Activated naive CD4-positive, alpha-beta T cell treated with anti-CD3 and anti-CD28 coated beads, Interleukin-2, amount 50 U/mL, for 24 hours (primary cell): ENCODE measurements around the gene MRPS7.
"Not testable (repeated sequence)": the region's sequence is repeated elsewhere in the genome, so short reads cannot be mapped to it uniquely, and the experiment has no call there.

Experiments used
- H3K27ac Mint-ChIP-seq: one replicate; pipeline ENCODE4 v1.8.0; 2021; ENCODE audit warnings: mild to moderate bottlenecking, mixed read lengths
- H3K27me3 Mint-ChIP-seq: one replicate; pipeline ENCODE4 v1.8.0; 2021; ENCODE audit warnings: mixed read lengths
- H3K36me3 Mint-ChIP-seq: one replicate; pipeline ENCODE4 v1.8.0; 2021; ENCODE audit warnings: mixed read lengths
- H3K4me1 Mint-ChIP-seq: one replicate; pipeline ENCODE4 v1.8.0; 2021; ENCODE audit warnings: mixed read lengths
- H3K4me3 Mint-ChIP-seq: one replicate; pipeline ENCODE4 v1.8.0; 2021; ENCODE audit warnings: mild to moderate bottlenecking, mixed read lengths
- H3K9me3 Mint-ChIP-seq: one replicate; pipeline ENCODE4 v1.8.0; 2021; ENCODE audit warnings: mixed read lengths

MRPS7 gene

DNA sequence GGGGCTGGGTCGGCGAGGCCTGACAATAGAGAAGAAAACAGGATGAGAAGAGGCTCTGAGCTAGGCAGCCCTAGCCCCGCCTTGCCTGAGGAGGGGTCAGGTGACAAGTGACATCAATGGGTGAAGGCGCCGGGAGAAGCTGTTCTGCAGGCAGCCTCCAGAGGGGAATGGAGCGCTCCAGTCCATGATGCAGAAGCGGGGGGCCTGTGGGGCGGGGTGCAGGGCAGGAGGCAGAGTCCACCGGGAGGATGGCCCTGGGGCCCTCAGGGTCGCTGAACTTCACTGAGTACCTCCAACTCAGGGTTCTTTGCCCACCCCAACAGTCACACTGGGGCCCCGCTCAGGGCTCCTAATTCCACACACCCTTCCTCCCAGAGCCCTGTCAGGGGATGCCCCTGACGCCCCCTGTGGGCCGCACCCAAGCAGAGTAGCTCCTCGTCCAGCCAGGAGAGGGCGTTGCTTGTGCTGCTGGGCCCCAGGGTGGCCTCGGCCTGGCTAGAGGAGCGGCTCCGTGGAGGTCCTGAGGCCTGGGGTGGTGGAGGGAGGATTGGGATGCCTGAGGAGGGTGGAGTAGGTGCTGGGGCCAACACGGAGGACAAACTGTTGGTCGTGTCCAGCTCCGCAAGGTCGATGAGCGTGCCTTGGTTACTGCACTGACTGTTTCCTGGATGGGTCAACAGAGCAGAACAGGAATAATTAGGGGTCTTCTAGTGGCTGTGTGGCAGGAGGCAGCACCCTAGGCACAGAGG lies 21.1 kb upstream of the MRPS7 start:
- no peaks in the 10 kb centered on the region for H3K27me3 Mint-ChIP-seq
- H3K36me3 Mint-ChIP-seq: peaks cover 10% of the 10 kb centered on the region
- no peaks in the 10 kb centered on the region for H3K9me3 Mint-ChIP-seq
- no peak overlapping the region for H3K27ac Mint-ChIP-seq
- no peak overlapping the region for H3K4me3 Mint-ChIP-seq
- H3K4me1 Mint-ChIP-seq: peaks cover 31% of the 10 kb centered on the region

DNA sequence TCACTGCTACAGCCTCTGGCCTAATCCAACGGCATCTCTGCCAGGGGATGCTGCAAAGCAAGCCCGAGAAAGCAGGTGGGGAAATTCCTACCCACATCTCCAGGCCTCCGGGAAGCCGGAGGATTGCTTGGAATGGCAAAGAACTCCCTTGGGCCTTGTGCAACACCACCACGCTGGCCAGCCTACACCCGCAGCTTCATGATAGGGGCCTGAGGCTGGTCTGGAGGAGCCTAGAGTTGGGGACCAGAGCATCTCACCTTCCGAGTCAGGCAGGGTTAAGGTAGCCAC lies 20.6 kb upstream of the MRPS7 start:
- no peaks in the 10 kb centered on the region for H3K27me3 Mint-ChIP-seq
- no peak overlapping the region for H3K4me3 Mint-ChIP-seq
- H3K4me1 Mint-ChIP-seq: peaks cover 31% of the 10 kb centered on the region
- peaks cover 11% of the 10 kb centered on the region for H3K36me3 Mint-ChIP-seq
- H3K27ac Mint-ChIP-seq: no peak overlapping the region
- H3K9me3 Mint-ChIP-seq: no peaks in the 10 kb centered on the region

DNA sequence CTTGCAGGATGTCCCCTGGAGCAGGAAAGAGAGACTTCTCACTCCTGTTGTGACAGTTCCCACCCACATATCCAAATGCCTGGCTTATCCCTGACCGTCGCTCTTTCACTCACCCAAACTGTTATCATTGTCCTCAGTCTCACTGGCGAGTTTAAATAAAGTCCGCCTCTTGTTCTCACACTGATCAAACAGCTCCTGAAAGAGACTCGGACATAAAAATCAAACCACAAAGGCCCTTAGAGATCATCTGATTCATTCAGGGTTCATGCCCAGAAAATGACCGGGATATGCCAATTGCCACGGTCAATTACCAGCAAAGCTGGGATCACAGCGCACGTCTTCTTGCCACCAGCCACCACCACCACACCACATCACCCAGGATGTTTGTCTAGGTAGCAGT lies 20.2 kb upstream of the MRPS7 start:
- Mint-ChIP-seq H3K9me3 (no peaks in the 10 kb centered on the region), H3K27me3 (no peaks in the 10 kb centered on the region), H3K36me3 (peaks cover 11% of the 10 kb centered on the region), H3K4me3 (no peak overlapping the region), H3K4me1 (peaks cover 31% of the 10 kb centered on the region), H3K27ac (no peak overlapping the region)

DNA sequence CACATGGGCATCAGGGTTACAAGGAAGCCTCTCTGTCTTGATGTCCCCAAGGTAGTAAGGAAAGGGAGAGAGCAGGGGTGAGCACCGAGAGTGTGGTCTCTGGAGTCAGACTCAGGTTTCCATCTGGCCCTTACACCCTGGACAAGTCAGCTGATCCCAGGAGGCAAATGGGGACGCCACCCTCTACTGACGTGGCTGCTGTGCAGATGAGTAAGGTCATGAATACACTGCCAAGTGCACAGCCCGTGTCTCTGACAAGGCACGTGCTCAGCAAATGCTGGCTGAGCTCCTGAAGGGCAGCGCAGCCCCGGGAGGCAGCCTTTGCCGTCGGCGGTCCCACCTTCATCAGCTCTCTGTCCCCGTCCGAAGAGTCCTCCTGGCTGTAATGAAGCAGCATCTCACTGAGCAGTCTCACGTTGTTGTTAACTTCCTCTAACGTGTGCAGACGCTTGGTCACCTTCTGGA lies 19.7 kb upstream of the MRPS7 start:
- Mint-ChIP-seq H3K27me3 (no peaks in the 10 kb centered on the region), H3K27ac (peak overlapping the region; percentile 81), H3K4me3 (no peak overlapping the region), H3K36me3 (peaks cover 15% of the 10 kb centered on the region), H3K4me1 (peaks cover 36% of the 10 kb centered on the region), H3K9me3 (no peaks in the 10 kb centered on the region)

DNA sequence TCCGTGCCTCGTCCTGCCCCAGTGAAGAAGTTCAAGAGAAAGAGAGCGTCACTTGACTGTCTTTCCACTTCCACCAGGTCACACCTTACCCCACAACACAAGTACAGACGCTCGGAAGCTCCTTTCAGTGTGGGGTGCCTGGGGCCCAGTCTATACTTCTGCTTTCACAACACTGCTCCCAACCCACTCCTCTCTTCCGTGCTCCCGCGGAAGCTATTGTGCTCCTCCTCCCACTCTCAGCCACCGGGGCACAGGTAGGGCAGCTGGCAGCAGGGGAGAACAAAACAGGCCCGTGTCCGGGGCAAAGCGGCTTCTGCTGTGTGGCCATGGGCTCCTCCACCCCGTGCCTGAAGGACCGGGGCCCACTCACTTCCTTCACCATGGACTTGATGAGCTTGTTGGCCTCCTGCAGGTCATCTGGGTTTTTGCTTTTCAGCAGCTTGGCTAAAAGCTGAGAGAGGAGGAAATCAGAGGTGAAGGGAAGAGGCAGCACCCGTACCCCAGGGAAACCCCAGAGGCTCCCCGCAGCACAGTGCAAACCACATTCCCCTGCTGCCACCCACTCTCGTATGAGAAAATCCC lies 19.1 kb upstream of the MRPS7 start:
- peaks cover 15% of the 10 kb centered on the region for H3K36me3 Mint-ChIP-seq
- peaks cover 40% of the 10 kb centered on the region for H3K4me1 Mint-ChIP-seq
- peak overlapping the region; percentile 81 for H3K27ac Mint-ChIP-seq
- no peaks in the 10 kb centered on the region for H3K27me3 Mint-ChIP-seq
- H3K4me3 Mint-ChIP-seq: no peak overlapping the region
- H3K9me3 Mint-ChIP-seq: no peaks in the 10 kb centered on the region

DNA sequence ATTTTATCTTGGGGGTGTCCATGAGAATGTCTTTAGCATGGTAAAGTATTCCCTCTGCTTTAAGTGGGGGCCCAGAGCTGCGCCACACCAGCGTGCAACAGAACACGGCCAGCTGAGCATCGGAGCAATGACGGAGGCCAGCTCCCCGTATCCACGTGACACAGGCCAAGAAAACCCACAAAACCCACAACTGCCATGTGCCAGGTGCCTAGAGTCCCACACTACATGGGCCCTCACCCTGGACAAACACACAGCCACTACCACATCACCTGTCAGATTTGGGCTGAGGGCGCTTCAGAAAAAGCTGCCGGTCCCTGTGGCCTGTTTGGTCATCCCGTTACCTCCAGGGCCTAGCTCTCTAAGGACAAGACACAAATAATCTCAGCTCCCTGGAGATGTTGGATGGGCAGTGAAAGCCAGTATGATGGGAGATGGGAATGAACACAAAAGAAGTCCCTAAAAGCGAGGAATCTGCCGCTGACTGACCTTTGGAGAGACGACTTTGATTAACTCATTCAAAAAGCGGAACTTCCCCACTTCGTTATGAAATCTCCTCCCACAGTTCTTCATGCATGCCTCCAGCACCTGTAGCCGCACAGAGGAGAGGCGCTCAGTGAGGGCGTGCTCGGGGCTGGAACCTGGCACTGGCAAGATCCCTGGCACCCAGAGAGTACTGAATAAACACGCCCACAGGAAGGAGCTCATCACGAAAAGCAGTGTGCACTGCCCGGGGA lies 17.4 kb upstream of the MRPS7 start:
- Mint-ChIP-seq H3K9me3 (no peaks in the 10 kb centered on the region), H3K27ac (peak overlapping the region; percentile 39), H3K4me1 (peaks cover 40% of the 10 kb centered on the region), H3K27me3 (no peaks in the 10 kb centered on the region), H3K4me3 (peak overlapping the region; percentile 12), H3K36me3 (peaks cover 10% of the 10 kb centered on the region)

DNA sequence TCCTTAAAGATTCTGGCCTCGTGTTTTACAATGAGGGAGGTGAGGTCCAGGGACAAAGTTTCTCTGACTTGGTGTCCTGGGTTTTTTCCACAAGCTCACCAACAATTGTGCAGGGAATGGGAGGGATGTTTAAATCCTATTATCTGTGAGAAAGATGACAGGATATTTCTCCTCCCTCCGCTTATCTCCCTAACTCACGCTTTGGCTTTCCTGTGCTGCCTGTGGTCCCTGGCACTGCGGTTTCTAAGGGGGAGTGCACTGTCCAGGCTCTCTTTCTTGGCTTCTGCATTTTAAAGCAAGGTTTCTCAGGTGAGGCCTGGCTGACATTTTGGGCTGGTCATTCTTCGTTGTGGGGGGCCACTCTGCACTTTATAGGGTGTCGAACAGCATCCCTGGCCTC lies 16.7 kb upstream of the MRPS7 start:
- H3K4me3 Mint-ChIP-seq: no peak overlapping the region
- H3K9me3 Mint-ChIP-seq: no peaks in the 10 kb centered on the region
- H3K27ac Mint-ChIP-seq: no peak overlapping the region
- peaks cover 47% of the 10 kb centered on the region for H3K4me1 Mint-ChIP-seq
- H3K27me3 Mint-ChIP-seq: no peaks in the 10 kb centered on the region
- H3K36me3 Mint-ChIP-seq: peaks cover 10% of the 10 kb centered on the region

DNA sequence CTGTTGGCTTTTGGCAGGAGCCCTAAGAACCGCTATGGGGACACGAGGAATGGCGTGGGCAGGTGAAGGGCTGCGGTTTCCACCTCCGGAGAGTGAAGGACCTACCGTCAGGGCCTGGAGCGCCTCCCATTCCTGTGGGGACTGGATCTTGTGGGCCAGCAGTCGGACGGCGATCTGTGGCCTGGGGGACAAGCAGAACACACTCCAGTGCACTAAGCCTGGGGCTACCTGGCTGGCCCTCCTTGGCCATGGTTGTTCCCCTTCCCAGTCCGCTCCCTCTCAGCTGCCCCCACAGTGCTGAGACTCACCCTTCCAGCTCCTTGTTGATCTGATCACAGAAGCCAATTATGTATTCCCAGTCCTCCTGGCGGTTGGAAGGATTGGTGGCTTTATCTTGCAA lies 15.3 kb upstream of the MRPS7 start:
- peaks cover 10% of the 10 kb centered on the region for H3K36me3 Mint-ChIP-seq
- H3K4me3 Mint-ChIP-seq: no peak overlapping the region
- no peaks in the 10 kb centered on the region for H3K9me3 Mint-ChIP-seq
- H3K27ac Mint-ChIP-seq: peak overlapping the region; percentile 85
- H3K27me3 Mint-ChIP-seq: no peaks in the 10 kb centered on the region
- peaks cover 54% of the 10 kb centered on the region for H3K4me1 Mint-ChIP-seq

DNA sequence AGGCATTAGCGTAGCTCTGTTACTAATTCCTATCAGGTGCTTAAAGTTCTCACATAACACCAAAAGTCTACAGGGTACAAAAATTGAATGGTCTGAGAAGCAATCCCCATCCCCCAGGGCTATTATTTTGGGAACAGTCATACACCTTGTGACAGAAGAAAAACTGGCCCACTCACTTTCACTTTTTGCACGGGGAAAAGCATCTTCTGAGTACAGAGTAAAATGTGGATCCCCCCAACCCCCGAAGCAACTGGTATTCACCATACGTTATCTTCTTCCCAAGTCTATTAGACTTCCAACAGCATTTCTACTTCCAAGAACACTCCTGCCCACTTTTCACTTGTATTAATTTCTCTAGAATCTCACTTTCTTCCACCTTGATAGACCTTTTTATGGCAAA lies 12.1 kb upstream of the MRPS7 start:
- H3K27ac Mint-ChIP-seq: peak overlapping the region; percentile 100
- peak overlapping the region; percentile 96 for H3K4me3 Mint-ChIP-seq
- H3K4me1 Mint-ChIP-seq: peaks cover 69% of the 10 kb centered on the region

DNA sequence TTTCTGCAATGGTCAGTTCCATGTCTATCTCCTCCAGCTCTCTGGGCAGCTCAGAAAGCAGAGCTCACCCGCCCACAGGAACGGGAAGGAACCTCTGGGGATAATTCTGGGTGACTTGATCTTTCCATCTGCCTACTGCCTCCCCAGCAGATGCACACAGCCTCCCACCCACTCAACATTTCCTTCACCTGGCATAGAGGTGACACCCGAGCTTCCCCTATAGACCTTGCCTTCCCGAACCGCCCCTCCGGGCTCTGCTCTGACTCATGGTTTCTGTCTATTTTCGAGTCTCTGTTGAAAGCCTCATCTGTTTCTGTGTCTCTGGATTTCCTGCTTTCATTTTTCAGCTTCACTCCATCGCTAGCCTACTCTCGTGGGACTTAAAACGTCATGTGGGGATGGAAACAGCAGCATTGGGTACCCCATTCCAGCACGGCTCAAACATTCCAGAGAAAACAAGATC lies 11.6 kb upstream of the MRPS7 start:
- Mint-ChIP-seq H3K9me3 (no peaks in the 10 kb centered on the region), H3K27ac (peak overlapping the region; percentile 100), H3K4me3 (peak overlapping the region; percentile 96), H3K27me3 (no peaks in the 10 kb centered on the region), H3K4me1 (peaks cover 72% of the 10 kb centered on the region), H3K36me3 (peaks cover 10% of the 10 kb centered on the region)

More for the DNA sequence above, 12.1 kb upstream of the MRPS7 start:
- peaks cover 11% of the 10 kb centered on the region for H3K36me3 Mint-ChIP-seq
- no peaks in the 10 kb centered on the region for H3K9me3 Mint-ChIP-seq
- H3K27me3 Mint-ChIP-seq: no peaks in the 10 kb centered on the region

DNA sequence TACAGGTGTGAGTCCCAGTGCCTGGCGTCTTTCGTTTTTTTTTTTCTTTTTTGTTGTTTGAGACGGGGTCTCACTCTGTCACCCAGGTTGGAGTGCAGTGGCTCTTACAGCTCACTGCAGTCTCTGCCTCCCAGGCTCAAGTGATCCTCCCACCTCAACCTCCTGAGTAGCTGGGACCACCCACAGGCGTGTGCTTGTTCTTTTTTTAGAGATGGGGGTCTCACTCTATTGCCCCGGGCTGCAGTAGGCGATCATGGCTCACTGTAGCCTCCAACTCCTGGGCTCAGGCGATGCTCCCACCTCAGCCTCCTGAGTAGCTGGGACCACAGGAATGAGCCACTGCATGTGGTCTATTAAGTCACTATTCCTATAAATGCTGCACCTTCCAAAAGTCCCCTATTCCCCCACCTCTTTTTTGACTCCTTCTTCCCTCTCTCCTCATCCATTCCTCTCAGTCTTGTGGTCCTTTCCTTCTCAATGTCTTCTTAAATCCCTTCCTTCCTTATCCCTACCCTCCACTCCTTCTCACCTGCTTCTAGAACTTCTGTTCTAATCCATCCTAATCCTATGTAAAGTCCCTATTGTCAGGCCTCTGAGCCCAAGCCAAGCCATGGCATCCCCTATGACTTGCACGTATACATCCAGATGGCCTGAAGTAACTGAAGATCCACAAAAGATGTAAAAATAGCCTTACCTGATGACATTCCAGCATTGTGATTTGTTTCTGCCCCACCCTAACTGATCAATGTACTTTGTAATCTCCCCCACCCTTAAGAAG lies 9.5 kb upstream of the MRPS7 start:
- Mint-ChIP-seq H3K4me1 (peaks cover 88% of the 10 kb centered on the region), H3K9me3 (no peaks in the 10 kb centered on the region), H3K27ac (peak overlapping the region; percentile 90), H3K36me3 (peaks cover 5% of the 10 kb centered on the region), H3K27me3 (no peaks in the 10 kb centered on the region), H3K4me3 (peak overlapping the region; percentile 69)

DNA sequence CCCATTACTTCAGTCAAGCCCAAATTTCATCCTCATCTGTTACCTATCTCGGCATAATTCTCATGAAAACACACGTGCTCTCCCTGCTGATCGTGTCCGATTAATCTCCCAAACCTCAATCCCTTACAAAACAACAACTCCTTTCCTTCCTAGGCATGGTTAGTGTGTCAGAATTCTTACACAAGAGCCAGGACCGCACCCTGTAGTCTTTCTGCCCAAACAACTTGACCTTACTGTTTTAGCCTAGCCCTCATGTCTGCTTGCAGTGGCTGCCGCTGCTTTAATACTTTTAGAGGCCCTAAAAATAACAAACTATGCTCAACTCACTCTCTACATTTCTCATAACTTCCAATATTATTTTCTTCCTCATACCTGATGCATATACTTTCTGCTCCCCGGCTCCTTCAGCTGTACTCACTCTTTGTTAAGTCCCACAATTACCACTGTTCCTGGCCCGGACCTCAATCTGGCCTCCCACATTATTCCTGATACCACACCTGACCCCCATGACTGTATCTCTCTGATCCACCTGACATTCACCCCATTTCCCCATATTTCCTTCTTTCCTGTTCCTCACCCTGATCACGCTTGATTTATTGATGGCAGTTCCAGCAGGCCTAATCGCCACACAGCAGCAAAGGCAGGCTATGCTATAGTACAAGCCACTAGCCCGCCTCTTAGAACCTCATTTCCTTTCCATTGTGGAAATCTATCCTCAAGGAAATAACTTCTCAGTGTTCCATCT lies 5.6 kb upstream of the MRPS7 start:
- H3K27me3 Mint-ChIP-seq, H3K4me3 Mint-ChIP-seq, H3K36me3 Mint-ChIP-seq, H3K9me3 Mint-ChIP-seq: not testable (repeated sequence)
- peak overlapping the region; percentile 93 for H3K27ac Mint-ChIP-seq
- peaks cover 96% of the 10 kb centered on the region for H3K4me1 Mint-ChIP-seq

DNA sequence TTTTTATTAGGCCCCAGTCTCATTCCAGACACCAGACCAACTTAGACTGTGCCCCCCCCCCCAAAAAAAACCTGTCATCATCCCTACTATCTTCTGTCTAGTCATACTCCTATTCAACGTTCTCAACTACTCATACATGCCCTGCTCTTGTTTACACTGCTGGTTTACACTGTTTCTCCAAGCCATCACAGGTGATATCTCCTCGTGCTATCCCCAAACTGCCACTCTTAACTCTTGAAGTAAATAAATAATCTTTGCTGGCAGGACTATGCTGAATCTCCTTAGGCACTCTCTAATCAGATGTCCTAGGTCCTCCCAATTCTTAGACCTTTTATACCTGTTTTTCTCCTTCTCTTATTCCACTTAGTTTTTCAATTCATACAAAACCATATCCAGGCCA lies 4.5 kb upstream of the MRPS7 start:
- Mint-ChIP-seq H3K36me3 (peaks cover 10% of the 10 kb centered on the region), H3K4me3 (peak overlapping the region; percentile 42), H3K4me1 (peaks cover 87% of the 10 kb centered on the region), H3K27ac (peak overlapping the region; percentile 93)
- not testable (repeated sequence) for H3K9me3 Mint-ChIP-seq, H3K27me3 Mint-ChIP-seq

DNA sequence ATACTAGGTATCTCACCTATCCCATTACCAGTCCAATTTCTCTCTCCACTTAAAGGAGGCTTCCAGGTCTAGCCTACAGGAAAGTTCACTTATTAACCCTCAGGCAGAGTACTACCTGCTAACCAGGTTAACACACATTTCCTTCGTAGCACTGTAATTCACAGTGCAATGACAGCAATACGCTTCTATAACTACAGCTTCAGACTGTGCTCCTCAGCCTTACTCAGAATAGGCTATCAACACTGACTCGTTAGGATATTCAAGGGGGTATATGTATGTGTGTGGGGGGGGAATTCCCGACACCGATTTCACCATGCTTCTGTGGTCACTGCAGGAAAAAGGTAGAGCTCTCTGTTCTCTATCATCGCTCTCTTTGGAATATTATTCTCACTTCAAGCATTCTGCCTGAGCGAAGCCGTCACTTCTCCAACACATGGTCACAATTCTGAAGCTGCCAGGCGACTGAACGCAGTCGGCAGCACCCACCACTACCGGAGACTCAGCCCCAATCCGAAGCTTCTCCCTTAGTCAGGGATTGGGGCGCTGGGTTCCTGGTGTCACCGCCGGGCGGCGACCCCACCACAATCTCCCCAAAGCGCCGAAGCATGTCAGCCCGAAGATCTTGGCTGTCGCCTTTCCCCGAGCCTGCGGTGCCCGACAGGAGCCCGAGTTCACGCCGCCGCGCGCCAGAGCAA lies 891 bp upstream of the MRPS7 start:
- Mint-ChIP-seq H3K4me3 (peak overlapping the region; percentile 100), H3K27me3 (no peaks in the 10 kb centered on the region), H3K4me1 (peaks cover 54% of the 10 kb centered on the region), H3K9me3 (no peaks in the 10 kb centered on the region), H3K27ac (peak overlapping the region; percentile 100), H3K36me3 (peaks cover 9% of the 10 kb centered on the region)
